Activated T-cell treated with anti-CD3 and anti-CD28 coated beads for 48 hours (primary cell): ENCODE measurements around the gene BAHD1.

ENCODE experiments used
- DNase-seq: peaks from one replicate; pipeline ENCODE4 v3.0.0-alpha.2; 2020; ENCODE audit warnings: low read depth

The BAHD1 gene

GRCh38 chr15:40440743-40441564 lies at the start of gene BAHD1:
Gene BAHD1 (plus strand): TSS chr15:40440953. CDS start chr15:40458465, 17,512 bp downstream.
- peak; percentile 96 for DNase-seq

- no peak for DNase-seq
These were observed 47.5 kb upstream of the BAHD1 start for GRCh38 chr15:40392986-40393948.

GRCh38 chr15:40397688-40398412 lies 42.9 kb upstream of the BAHD1 start:
- DNase-seq = no peak

GRCh38 chr15:40398413-40398873 lies 42.3 kb upstream of the BAHD1 start:
- no peak for DNase-seq

GRCh38 chr15:40399370-40399769 lies 41.4 kb upstream of the BAHD1 start:
- DNase-seq = no peak

- peak; percentile 92 for DNase-seq
These were observed 35.0 kb upstream of the BAHD1 start, which contains the start of gene IVD for GRCh38 chr15:40405501-40406381. Gene IVD (plus strand): TSS chr15:40405795. CDS start chr15:40405828, 33 bp downstream.

- no peak for DNase-seq
These were observed 33.3 kb upstream of the BAHD1 start for GRCh38 chr15:40407330-40407990.

- no peak for DNase-seq
These were observed 31.4 kb upstream of the BAHD1 start for GRCh38 chr15:40409366-40409765.

GRCh38 chr15:40410476-40410875 lies 30.3 kb upstream of the BAHD1 start:
- DNase-seq = no peak

- no peak for DNase-seq
These were observed 28.5 kb upstream of the BAHD1 start for GRCh38 chr15:40412095-40412759.

- DNase-seq = no peak
These were observed 27.7 kb upstream of the BAHD1 start for GRCh38 chr15:40413036-40413435.

GRCh38 chr15:40414816-40415215 lies 25.9 kb upstream of the BAHD1 start:
- DNase-seq = no peak

- no peak for DNase-seq
These were observed 25.5 kb upstream of the BAHD1 start for GRCh38 chr15:40415226-40415625.

- DNase-seq = no peak
These were observed 24.7 kb upstream of the BAHD1 start for GRCh38 chr15:40416056-40416455.

- DNase-seq = no peak
These were observed 22.6 kb upstream of the BAHD1 start for GRCh38 chr15:40418126-40418525.

GRCh38 chr15:40420071-40420713 lies 20.6 kb upstream of the BAHD1 start:
- no peak for DNase-seq

- no peak for DNase-seq
These were observed 20.0 kb upstream of the BAHD1 start for GRCh38 chr15:40420793-40421192.

GRCh38 chr15:40421246-40422157 lies 19.3 kb upstream of the BAHD1 start:
- DNase-seq = peak; percentile 79
